Measurements from ENCODE around the gene CMIP. TPM values are rescaled to one million over a fixed set of nuclear protein-coding genes. Genes with fewer than 3 reads are reported as not detected.

The CMIP gene
- total RNA-seq, 4 donors from 2014 or later = 63.9 to 89.9 (median 70.0) TPM

DNA sequence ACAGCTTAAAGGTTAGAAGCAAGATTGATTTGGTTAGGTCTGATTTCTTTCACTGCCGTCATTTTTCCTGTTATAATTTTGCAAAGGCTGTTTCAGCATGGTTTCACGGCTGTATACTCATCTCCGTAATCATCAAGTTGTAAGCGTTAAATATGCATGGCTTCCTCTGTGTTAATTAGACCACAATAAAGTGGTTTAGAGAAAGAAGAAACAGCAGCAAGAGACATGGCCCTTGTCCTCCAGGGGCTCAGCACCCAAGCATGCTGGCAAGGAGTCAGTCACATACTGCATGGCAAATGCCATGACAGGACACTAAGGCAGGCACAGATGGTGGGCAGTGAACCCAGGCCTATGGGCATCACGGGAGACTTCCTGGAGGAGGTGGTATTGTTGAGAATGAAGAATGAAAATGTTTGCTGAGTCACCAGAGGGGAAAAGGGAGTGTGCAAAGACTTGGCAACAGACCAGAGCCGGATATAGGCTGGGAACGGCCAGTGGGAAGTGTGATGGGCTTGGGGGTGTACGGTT lies 273.1 kb downstream of the CMIP start:
- H3K27me3 ChIP-seq = no peaks in the 10 kb centered on the region
- H3K27ac ChIP-seq = no peak overlapping the region
- H3K9me3 ChIP-seq = no peaks in the 10 kb centered on the region
- WGBS = 75% methylated on average over 8 of the region's 8 CpGs
- no peak for DNase-seq (ENCODE audit: low spot score in 2 of 2)
- no peak for TF ChIP-seq POLR2A (IDR thresholded peaks at IDR 0.05)
- TF ChIP-seq EP300 (IDR thresholded peaks at IDR 0.05) = no peak
- no peak for TF ChIP-seq POLR2AphosphoS5 (IDR thresholded peaks at IDR 0.05)
- no peak for TF ChIP-seq CTCF (IDR thresholded peaks at IDR 0.05)
- H3K4me3 ChIP-seq = no peak overlapping the region
- no peaks in the 10 kb centered on the region for H3K36me3 ChIP-seq
- H3K4me1 ChIP-seq = peaks cover 14% of the 10 kb centered on the region

DNA sequence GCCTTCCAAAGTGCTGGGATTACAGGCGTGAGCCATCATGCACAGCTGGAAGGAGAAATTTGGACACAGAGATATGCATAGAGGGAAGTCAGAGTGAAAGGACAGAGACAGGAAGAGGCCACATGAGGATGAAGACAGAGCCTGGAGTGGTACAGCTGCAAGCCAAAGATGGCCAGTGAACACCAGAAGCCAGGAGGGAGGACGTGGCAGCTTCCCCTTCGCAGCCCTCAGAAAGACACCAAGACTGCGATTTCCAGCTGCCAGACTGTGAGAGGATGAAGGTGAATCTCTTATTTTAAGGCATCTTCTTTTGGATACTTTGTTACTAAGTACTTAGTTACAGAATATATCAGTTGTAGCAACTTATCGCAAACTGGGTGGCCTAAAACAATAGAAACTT lies 274.0 kb downstream of the CMIP start:
- Histone ChIP-seq H3K36me3 (no peaks in the 10 kb centered on the region), H3K4me3 (no peak overlapping the region), H3K9me3 (no peaks in the 10 kb centered on the region), H3K4me1 (peaks cover 14% of the 10 kb centered on the region), H3K27ac (no peak overlapping the region), H3K27me3 (no peaks in the 10 kb centered on the region)
- WGBS = 63% methylated on average over 5 of the region's 5 CpGs
- no peak for DNase-seq (ENCODE audit: low spot score in 2 of 2)
- no peak for TF ChIP-seq POLR2A (IDR thresholded peaks at IDR 0.05)
- no peak for TF ChIP-seq CTCF (IDR thresholded peaks at IDR 0.05)
- no peak for TF ChIP-seq POLR2AphosphoS5 (IDR thresholded peaks at IDR 0.05)
- TF ChIP-seq EP300 (IDR thresholded peaks at IDR 0.05) = no peak

GRCh38 chr16:81719993-81720392 lies 275.4 kb downstream of the CMIP start:
- no peak for DNase-seq (ENCODE audit: low spot score in 2 of 2)
- no peak for TF ChIP-seq EP300 (IDR thresholded peaks at IDR 0.05)
- TF ChIP-seq POLR2AphosphoS5 (IDR thresholded peaks at IDR 0.05) = no peak
- no peak for TF ChIP-seq CTCF (IDR thresholded peaks at IDR 0.05)
- no peak for TF ChIP-seq POLR2A (IDR thresholded peaks at IDR 0.05)
- Histone ChIP-seq H3K27ac (no peak overlapping the region), H3K36me3 (no peaks in the 10 kb centered on the region), H3K4me3 (no peak overlapping the region), H3K27me3 (no peaks in the 10 kb centered on the region), H3K9me3 (no peaks in the 10 kb centered on the region), H3K4me1 (peaks cover 14% of the 10 kb centered on the region)
- 83% methylated on average over 2 of the region's 2 CpGs for WGBS

DNA sequence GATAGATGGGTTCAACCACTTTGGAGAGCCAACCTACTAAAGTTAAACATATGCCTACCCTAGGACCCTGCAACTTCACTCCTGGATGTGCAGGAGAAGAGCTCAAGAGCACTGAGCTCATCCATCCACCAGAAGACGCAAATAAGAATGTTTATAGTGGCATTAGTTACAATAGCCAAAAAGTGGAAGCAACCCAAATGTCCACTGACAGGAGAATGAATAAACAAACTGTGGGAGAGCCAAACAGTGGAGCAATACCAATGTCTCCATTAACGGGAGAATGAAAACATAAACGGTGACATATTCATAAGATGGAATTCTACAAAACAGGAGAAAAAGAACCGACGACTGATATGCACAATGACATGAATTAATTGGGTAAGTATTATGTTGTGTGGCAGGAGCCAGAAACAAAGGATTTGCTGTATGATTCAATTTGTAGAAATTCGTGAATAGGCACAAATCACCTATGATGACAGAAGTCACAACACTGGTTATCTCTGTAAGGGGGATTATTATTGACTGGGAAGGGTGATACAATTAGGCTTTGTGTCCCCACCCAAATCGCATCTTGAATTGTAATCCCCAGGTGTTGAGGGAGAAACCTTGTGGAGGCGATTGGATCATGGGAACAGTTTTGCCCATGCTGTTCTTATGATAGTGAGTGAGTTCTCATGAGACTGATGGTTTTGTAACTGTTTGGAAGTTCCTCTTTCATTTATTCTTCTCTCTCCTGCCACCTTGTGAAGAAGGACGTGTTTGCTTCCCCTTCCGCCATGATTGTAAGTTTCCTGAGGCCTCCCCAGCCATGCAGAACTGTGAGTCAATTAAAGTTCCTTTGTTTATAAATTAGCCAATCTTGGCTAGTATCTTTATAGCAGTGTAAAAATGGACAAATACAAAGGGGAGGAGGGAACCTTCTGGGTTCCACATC lies 276.6 kb downstream of the CMIP start:
- 86% methylated on average over 10 of the region's 10 CpGs for WGBS
- H3K4me1 ChIP-seq = peaks cover 14% of the 10 kb centered on the region
- TF ChIP-seq POLR2A (IDR thresholded peaks at IDR 0.05) (no peak), POLR2AphosphoS5 (IDR thresholded peaks at IDR 0.05) (no peak), CTCF (IDR thresholded peaks at IDR 0.05) (no peak), EP300 (IDR thresholded peaks at IDR 0.05) (no peak)
- H3K4me3 ChIP-seq = no peak overlapping the region
- no peaks in the 10 kb centered on the region for H3K36me3 ChIP-seq
- H3K27me3 ChIP-seq = no peaks in the 10 kb centered on the region
- no peak for DNase-seq (ENCODE audit: low spot score in 2 of 2)
- H3K27ac ChIP-seq = no peak overlapping the region
- H3K9me3 ChIP-seq = no peaks in the 10 kb centered on the region

DNA sequence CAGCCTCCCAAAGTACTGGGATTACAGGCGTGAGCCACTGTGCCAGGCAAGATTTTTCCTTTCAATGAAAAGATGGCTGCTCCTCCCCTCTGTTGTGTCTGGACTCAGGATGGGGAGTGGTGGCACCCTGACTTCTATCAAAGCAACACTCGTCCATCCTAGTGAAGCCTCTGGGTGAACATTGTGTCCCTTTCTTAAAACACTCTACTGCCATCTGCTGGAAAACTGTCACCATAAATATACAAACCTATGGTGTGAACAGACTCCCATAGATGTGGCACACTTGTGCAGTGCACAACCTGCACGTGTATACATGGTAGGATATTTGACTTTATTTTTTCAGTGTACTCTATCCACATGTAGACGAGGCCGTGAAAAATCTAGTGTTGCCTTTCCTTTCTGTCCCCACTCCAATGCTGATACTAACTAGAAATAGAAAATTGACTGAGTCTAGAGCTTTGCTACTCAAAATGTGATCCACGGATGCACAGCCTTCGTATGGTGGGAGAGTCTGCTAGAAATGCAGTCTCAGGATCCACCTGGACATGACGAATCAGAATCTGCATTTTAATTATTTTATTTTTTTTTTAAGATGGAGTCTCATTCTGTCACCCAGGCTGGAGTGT lies 278.6 kb downstream of the CMIP start:
- Histone ChIP-seq H3K36me3 (no peaks in the 10 kb centered on the region), H3K27ac (no peak overlapping the region), H3K4me1 (peaks cover 11% of the 10 kb centered on the region), H3K9me3 (no peaks in the 10 kb centered on the region), H3K27me3 (no peaks in the 10 kb centered on the region), H3K4me3 (no peak overlapping the region)
- DNase-seq (ENCODE audit: low spot score in 2 of 2) = no peak
- peak; percentile 55 to 65 for TF ChIP-seq CTCF (IDR thresholded peaks at IDR 0.05)
- TF ChIP-seq EP300 (IDR thresholded peaks at IDR 0.05) = no peak
- 37% methylated on average over 8 of the region's 8 CpGs for WGBS
